ENCODE measurements around the gene TMEM38A.

DNA sequence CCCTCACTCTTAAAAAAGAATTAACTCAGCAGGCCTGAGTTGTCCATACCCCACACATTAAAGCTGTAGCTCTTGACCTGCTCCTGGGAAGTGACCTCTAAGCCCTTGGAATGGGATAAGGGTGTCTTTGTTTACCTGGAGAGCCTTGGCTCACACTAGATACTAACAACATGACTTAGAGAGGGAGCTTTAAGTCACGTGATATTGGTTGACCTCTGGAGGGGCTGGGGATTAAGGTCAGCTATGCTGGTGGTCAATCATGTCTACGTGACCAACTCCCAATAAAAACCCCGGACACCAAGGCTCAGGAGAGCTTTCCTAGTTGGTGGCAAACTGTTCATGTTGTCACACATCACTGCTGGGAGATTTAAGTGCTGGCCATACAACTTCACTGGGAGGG lies 61.7 kb downstream of the TMEM38A start:
- TF ChIP-seq, protein P1, sequence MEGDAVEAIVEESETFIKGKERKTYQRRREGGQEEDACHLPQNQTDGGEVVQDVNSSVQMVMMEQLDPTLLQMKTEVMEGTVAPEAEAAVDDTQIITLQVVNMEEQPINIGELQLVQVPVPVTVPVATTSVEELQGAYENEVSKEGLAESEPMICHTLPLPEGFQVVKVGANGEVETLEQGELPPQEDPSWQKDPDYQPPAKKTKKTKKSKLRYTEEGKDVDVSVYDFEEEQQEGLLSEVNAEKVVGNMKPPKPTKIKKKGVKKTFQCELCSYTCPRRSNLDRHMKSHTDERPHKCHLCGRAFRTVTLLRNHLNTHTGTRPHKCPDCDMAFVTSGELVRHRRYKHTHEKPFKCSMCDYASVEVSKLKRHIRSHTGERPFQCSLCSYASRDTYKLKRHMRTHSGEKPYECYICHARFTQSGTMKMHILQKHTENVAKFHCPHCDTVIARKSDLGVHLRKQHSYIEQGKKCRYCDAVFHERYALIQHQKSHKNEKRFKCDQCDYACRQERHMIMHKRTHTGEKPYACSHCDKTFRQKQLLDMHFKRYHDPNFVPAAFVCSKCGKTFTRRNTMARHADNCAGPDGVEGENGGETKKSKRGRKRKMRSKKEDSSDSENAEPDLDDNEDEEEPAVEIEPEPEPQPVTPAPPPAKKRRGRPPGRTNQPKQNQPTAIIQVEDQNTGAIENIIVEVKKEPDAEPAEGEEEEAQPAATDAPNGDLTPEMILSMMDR (IDR thresholded peaks at IDR 0.05): no peak
- TF ChIP-seq POLR2A (IDR thresholded peaks at IDR 0.05): no peak

Data from uterus (tissue), 2 donors.